Activated naive CD8-positive, alpha-beta T cell treated with anti-CD3 and anti-CD28 coated beads, Interleukin-2, amount 50 U/mL, for 24 hours (primary cell): ENCODE measurements around the gene ACOXL.

Experiments
- ATAC-seq: fragments of 150-1000 bp; cut with Tn5 transposase; one replicate; pipeline ENCODE4 v1.10.0; 2021
- DNase-seq: peaks from one replicate; pipeline ENCODE4 v3.0.0; 2021
- H3K27ac Mint-ChIP-seq: one replicate; pipeline ENCODE4 v1.8.0; 2021; ENCODE audit warnings: mild to moderate bottlenecking, mixed read lengths
- H3K27me3 Mint-ChIP-seq: one replicate; pipeline ENCODE4 v1.8.0; 2021; ENCODE audit warnings: mixed read lengths
- H3K36me3 Mint-ChIP-seq: one replicate; pipeline ENCODE4 v1.8.0; 2021; ENCODE audit warnings: low read depth, mixed read lengths
- H3K4me1 Mint-ChIP-seq: one replicate; pipeline ENCODE4 v1.8.0; 2021; ENCODE audit warnings: mixed read lengths
- H3K4me3 Mint-ChIP-seq: one replicate; pipeline ENCODE4 v1.8.0; 2021; ENCODE audit warnings: mild to moderate bottlenecking, moderate library complexity, mixed read lengths
- H3K9me3 Mint-ChIP-seq: one replicate; pipeline ENCODE4 v1.8.0; 2021; ENCODE audit warnings: mixed read lengths

Gene ACOXL

DNA sequence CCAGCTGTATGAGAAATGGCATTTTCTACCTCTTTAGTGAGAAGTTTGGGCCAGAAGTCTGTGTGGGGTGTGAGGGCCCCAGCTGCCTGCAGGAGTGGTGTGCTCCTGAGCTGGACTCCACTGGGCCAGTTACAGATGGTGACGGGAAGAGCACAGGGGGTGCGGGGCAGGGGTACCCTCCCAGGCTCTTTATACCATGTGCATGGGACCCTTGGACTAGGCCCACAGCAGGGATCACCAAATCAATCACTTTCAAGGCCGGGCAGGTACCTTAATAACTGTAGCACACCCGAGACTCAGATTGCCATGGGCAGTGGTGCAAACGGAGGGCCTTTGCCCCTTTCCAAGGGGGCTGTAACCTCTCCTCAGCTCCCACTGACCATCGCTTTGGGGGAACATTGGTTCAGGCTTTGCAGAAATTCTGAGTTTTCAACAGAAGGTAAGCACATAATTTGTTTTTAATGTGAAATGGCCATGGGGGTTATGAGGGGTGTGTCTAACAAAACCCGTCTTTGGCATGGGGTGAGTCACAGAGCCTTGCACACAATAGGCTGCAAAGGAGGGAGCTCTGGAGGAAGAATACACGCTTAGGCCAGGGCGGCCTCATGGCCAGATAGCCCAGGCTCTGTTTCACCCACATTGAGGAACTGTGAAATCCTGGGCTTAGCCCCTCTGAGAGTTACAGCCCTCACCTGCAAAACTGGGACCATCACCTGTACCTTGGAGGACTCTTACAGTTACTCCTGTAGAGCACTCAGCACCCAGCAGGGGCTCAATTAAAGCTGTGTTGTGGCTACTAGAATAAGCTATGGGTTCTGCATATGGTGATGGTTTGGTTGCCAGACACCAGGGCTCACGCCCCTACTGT lies 247.3 kb downstream of the ACOXL start:
- no peak overlapping the region for H3K4me3 Mint-ChIP-seq
- H3K27me3 Mint-ChIP-seq, result peaks cover 6% of the 10 kb centered on the region
- ATAC-seq (no peak), DNase-seq (no peak)
- no peak overlapping the region for H3K27ac Mint-ChIP-seq
- H3K4me1 Mint-ChIP-seq, result no peaks in the 10 kb centered on the region
- no peaks in the 10 kb centered on the region for H3K36me3 Mint-ChIP-seq
- H3K9me3 Mint-ChIP-seq, result no peaks in the 10 kb centered on the region

DNA sequence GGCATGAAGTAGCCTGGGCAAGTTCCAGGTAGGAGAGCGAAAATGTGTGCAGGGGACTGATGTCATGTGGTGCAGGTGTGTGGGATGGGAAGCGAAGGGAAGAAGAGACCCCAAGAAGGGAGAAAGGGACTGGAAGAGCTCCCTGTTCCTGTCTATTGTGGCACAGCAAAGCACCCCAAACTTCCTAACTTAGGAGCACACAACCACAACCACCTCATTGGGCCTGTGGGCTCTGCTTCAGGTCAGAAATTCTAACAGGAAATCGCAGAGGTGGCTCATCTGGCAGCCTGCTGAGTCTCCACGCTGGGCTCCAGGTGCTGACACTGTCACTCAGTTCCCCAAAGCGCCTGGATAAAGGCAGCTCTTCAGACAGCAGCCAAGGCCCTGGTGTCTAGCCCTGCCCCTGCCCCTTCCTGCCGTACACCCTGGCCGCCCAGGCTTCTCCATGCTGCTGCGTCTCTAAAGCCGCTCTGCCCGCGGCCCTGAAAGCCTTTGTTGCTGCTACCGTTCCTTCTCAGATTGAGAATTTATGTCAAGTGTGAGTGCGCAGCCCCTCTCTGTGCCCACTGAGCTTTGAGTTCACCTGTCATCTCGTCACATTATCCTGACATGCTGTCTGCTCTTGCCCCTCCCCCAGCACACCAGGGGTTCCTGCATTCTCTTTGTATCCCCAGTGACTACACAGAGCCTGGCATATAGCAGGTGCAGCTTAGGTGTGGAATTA lies 248.1 kb downstream of the ACOXL start:
- Mint-ChIP-seq H3K9me3 (no peaks in the 10 kb centered on the region), H3K27ac (no peak overlapping the region), H3K4me3 (no peak overlapping the region), H3K27me3 (peaks cover 6% of the 10 kb centered on the region), H3K36me3 (no peaks in the 10 kb centered on the region), H3K4me1 (no peaks in the 10 kb centered on the region)
- ATAC-seq (no peak), DNase-seq (no peak)

DNA sequence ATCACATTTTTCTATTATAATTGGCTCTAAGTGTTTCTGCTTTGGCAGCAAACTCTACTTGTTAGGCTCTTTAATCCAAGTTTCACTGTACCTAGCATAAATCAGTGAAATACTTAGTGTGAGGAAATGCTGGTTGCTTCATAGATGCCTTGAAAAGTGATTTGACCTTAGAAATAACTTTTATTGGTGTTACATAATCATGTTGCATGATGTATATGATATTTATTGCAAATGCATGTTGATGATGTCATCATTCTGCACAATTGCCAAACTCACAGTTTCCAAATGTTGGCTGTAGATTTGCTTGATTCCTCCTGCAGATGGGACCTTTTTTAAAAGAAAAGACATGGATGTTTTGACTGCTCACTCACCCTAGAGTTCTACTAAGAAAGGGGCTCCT lies 250.8 kb downstream of the ACOXL start:
- Mint-ChIP-seq H3K36me3 (no peaks in the 10 kb centered on the region), H3K4me1 (no peaks in the 10 kb centered on the region), H3K4me3 (no peak overlapping the region), H3K27ac (no peak overlapping the region), H3K27me3 (peaks cover 2% of the 10 kb centered on the region), H3K9me3 (no peaks in the 10 kb centered on the region)
- DNase-seq, result no peak
- no peak for ATAC-seq

DNA sequence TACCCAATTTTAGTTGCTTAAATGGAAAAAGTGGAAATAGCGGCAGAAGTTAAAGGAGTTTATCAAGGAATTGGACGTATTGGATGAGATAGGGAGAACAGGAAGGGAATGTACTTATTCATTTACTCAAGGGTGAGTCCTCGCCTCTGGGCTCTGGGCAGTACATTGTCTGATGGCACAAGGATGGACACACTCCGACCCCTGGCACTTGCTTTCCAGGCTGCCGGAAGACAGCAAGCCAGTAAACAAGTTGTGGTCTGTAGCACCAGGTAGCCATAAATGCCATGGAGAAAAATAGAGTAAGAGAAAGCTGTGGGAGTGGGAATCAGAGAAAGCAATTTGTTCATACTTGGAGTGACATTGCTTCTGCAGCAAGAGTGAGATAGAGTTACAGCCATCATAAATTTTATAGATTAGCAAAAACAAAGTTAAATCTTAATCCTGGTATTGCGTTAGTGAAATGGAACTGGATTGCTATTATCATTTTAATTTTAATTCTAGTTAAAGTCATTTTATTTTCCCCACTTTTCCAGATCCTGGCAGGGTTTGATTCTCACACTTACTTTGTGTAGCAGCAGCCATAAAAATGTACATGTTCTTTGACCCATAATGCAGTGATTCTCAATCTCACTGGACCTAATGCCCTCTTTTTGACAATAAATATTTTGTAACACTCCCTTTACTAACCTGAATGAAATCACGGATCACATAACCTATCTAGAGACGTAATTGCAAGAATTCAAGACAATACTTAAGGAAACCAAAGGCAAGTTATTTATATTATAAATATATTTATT lies 252.5 kb downstream of the ACOXL start:
- H3K4me1 Mint-ChIP-seq, result no peaks in the 10 kb centered on the region
- no peaks in the 10 kb centered on the region for H3K36me3 Mint-ChIP-seq
- no peak overlapping the region for H3K27ac Mint-ChIP-seq
- H3K9me3 Mint-ChIP-seq, result peaks cover 4% of the 10 kb centered on the region
- peaks cover 2% of the 10 kb centered on the region for H3K27me3 Mint-ChIP-seq
- no peak overlapping the region for H3K4me3 Mint-ChIP-seq
- no peak for DNase-seq
- no peak for ATAC-seq

DNA sequence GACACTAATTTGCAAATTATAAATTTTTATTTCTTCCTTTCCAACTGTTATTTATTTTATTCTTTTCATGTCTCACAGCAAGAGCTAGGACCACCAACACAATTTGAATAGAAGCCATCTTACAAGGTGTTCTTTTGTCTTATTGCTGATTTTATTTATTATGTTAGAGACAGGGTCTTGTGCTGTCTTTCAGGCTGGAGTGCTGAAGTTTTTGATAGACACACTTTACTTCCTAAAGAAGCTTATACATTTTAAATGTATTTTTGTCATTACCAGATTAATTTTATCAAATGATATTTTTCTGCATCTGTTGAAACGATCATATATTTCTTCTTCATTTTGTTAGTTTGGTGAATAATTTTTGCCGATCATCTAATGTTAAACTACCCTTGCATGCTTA lies 258.1 kb downstream of the ACOXL start:
- no peak for ATAC-seq
- H3K27me3 Mint-ChIP-seq, result peaks cover 7% of the 10 kb centered on the region

DNA sequence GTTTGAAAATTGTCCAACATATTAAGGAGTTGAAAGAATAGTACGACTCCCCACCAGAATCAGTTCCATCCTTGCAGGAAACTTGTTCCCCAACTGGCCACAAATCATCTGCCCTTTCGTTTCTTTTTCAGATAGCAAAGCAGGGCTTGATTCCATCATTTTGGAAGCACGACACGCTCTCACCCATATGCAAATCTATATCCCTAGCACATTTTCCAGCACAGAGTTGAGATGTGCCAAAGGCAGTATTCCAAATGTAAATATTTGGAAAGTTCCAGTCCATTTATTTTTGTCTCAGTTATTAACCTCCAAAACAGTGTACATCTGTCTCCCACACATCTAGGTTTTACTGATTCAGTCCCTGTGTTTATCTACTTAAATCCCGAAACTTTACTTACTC lies 259.5 kb downstream of the ACOXL start:
- H3K9me3 Mint-ChIP-seq, result peaks cover 12% of the 10 kb centered on the region
- H3K4me3 Mint-ChIP-seq, result no peak overlapping the region
- no peaks in the 10 kb centered on the region for H3K36me3 Mint-ChIP-seq
- H3K4me1 Mint-ChIP-seq, result peaks cover 18% of the 10 kb centered on the region
- DNase-seq, result no peak
- ATAC-seq, result no peak
- H3K27me3 Mint-ChIP-seq, result peaks cover 11% of the 10 kb centered on the region
- H3K27ac Mint-ChIP-seq, result no peak overlapping the region

More for the DNA sequence above, 258.1 kb downstream of the ACOXL start:
- Mint-ChIP-seq H3K4me1 (peaks cover 18% of the 10 kb centered on the region), H3K27ac (no peak overlapping the region), H3K9me3 (peaks cover 12% of the 10 kb centered on the region), H3K4me3 (no peak overlapping the region), H3K36me3 (no peaks in the 10 kb centered on the region)
- no peak for DNase-seq

DNA sequence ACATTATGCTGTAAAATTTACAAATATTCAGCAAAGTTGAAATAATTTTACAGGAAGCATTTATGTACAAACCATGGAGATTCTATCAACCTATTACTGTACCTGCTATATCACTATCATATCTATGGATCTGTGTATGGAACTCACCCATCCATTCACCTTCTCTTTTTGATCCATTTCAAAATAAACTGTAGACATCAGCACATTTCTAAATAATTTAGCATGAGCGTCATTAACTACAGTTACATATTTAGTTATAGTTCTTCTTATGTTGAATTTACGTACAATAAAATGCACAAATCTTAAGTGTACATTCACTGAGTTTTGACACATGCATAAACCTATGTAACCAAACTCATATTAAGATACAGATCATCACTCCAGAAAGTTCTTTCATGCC lies 260.5 kb downstream of the ACOXL start:
- no peak overlapping the region for H3K4me3 Mint-ChIP-seq
- H3K27ac Mint-ChIP-seq, result no peak overlapping the region
- H3K4me1 Mint-ChIP-seq, result peaks cover 18% of the 10 kb centered on the region
- H3K9me3 Mint-ChIP-seq, result peaks cover 12% of the 10 kb centered on the region
- DNase-seq (no peak), ATAC-seq (no peak)
- H3K27me3 Mint-ChIP-seq, result peaks cover 11% of the 10 kb centered on the region
- H3K36me3 Mint-ChIP-seq, result no peaks in the 10 kb centered on the region

DNA sequence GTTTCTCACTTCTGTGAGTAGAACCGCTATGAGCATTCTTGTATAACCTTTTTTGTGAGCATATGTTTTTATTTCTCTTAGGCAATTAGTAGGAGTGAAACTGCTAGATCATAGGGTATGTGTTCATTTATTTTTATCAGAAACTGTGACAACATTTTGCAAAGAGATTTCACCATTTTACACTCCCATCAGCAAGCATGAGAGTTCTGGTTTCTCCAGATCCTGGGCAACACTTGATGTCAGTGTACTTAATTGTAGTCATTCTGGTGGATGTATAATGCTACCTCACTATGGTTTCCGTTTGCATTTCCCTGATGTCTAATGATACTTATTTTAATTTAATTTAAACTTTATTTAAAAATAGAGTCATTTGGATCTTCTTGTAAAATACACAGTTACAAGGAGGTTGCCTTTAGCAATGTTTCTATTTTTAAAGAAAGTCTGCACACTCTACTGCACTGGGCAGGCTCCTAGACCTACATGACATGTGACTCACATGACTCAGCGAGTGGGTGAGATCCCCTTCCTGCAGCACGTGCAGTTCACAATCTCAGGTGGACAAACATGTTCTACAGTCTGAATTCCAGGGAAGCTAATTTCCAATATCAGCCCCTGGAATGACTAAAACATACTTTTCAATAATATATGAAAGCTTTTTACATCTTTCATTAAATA lies 261.3 kb downstream of the ACOXL start:
- Mint-ChIP-seq H3K27ac (no peak overlapping the region), H3K4me1 (peaks cover 18% of the 10 kb centered on the region), H3K9me3 (peaks cover 12% of the 10 kb centered on the region), H3K36me3 (no peaks in the 10 kb centered on the region), H3K27me3 (peaks cover 11% of the 10 kb centered on the region), H3K4me3 (no peak overlapping the region)
- ATAC-seq (peak; percentile 54), DNase-seq (no peak)

DNA sequence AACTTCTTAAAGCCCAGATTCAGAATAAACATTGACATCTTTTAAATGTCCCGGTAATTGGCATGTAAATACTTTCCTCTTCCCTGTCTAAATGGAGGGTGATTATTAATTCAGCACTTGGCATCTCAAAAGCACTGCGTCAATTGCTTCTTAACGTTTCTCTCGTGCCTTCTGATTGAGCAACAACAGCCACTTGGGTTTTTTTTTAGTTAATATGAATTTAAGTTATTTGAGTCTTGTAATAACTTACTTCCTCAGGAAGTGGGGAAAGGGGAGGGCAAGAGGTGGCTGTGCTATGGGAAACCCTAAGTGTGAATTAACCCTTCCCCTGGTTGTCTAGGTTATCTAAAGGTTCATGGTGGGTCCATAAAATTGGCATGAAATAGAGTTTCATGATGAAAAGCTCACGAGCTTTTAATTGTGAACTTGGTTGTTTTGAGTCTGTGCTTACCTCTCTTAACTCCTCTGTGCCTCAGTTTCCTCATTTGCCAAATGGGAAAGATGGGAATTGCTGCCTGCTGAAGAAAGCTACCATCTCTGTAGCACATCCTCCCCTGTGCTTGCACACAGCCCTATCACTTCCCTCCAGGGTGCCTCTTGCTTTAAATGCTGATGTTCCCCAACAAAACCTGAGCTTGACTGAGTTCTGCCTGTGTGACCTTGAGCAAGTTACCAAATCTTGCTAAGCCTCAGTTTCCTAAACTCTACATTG lies 262.0 kb downstream of the ACOXL start:
- DNase-seq, result no peak
- Mint-ChIP-seq H3K36me3 (no peaks in the 10 kb centered on the region), H3K27ac (no peak overlapping the region), H3K9me3 (peaks cover 11% of the 10 kb centered on the region), H3K4me3 (no peak overlapping the region), H3K27me3 (peaks cover 11% of the 10 kb centered on the region), H3K4me1 (peaks cover 18% of the 10 kb centered on the region)
- ATAC-seq, result no peak

DNA sequence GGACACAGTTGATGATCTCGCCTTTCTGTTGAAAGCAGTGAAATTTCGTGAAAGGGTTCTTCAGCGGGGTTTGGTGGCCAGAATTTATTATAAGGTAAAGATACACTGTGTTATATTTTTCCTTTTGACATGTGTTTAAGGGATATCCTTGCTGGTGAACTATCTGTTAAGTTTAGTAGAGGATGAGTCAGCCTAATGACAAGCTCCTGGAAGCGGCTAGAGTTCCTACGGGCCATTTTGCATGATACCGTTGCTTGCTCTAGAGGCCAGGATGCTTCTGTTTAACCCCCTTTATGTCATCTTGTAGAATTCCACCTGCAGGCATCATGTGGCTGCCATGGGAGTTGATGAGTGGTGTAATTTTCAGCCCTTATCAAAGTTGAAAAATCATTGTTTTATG lies 263.5 kb downstream of the ACOXL start:
- H3K36me3 Mint-ChIP-seq, result no peaks in the 10 kb centered on the region
- peaks cover 13% of the 10 kb centered on the region for H3K27me3 Mint-ChIP-seq
- H3K27ac Mint-ChIP-seq, result no peak overlapping the region
- peaks cover 8% of the 10 kb centered on the region for H3K9me3 Mint-ChIP-seq
- H3K4me3 Mint-ChIP-seq, result no peak overlapping the region
- H3K4me1 Mint-ChIP-seq, result peaks cover 18% of the 10 kb centered on the region
- ATAC-seq (no peak), DNase-seq (no peak)

DNA sequence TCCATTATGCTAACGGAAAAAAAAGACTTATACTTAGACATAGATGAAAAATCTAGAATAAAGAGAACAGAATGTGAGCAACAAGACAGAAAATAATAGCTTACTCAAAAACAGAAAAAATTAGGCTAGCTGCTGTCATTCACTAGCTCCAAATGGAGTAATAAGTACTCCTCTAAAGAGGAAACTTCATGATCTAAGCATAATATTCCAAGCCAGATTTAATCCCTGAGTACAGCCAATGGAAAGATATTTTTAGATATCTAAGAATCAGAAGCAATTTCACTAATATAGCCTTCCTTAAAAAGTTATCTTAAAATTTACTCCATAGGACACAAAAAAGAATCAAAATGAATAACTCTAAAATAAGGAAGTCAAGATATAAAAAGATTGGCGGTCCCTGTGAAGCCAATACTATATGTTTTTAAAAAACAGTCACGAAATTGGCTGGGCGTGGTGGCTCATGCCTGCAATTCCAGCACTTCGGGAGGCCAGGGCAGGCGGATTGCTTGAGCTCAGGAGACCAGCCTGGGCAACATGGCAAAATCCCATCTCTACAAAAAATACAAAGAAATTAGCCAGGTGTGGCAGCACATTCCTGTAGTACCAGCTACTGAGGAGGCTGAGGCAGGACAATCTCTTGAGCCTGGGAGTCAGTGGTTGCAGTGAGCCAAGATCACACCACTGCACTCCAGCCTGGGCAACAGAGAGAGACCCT lies 265.1 kb downstream of the ACOXL start:
- ATAC-seq, result no peak
- H3K27ac Mint-ChIP-seq, result no peak overlapping the region
- no peak for DNase-seq
- H3K27me3 Mint-ChIP-seq, result peaks cover 18% of the 10 kb centered on the region
- H3K4me1 Mint-ChIP-seq, result peaks cover 18% of the 10 kb centered on the region
- no peaks in the 10 kb centered on the region for H3K36me3 Mint-ChIP-seq
- H3K4me3 Mint-ChIP-seq, result no peak overlapping the region
- H3K9me3 Mint-ChIP-seq, result peaks cover 8% of the 10 kb centered on the region

DNA sequence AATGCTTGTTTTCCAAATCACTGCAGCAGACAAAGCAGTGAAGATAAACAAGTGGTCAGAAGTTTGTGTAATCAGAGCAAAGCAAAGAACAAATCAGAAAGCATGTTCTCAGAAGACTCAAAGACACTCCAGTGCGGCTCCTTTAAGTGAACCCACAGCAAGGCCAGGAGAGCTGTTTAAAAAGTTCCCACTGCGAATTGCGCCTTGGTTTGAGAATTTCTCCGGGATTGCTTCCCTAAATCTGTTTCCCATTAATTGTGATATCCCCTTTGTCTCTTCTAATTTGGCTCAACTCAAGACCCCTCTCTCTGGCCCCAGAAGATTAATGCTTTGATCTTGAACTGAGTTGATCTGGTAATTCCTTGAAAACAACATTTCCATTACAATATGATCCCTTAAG lies 265.9 kb downstream of the ACOXL start:
- Mint-ChIP-seq H3K4me3 (no peak overlapping the region), H3K36me3 (no peaks in the 10 kb centered on the region), H3K9me3 (peaks cover 8% of the 10 kb centered on the region), H3K27ac (no peak overlapping the region), H3K4me1 (peaks cover 13% of the 10 kb centered on the region), H3K27me3 (peaks cover 21% of the 10 kb centered on the region)
- ATAC-seq, result no peak
- no peak for DNase-seq

DNA sequence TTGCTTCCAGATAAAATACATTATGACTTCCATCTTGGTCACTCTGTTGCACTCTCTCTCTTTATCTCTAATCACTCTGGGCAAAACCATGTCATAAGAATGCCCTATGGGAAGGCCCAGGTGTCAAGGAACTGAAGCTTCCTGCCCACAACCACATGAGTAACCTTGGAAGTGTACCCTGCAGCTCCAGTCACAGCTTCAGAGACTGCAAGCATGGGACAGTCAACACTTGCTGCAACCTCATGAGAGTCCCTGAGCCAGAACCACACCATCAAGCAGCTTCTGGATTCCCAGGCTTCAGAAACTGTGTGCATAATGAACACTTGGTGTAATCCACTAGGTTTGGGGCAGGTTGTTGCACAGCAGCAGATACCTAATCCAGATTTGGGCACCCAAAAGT lies 267.3 kb downstream of the ACOXL start:
- DNase-seq (no peak), ATAC-seq (no peak)
- H3K27me3 Mint-ChIP-seq, result peaks cover 23% of the 10 kb centered on the region
- peaks cover 3% of the 10 kb centered on the region for H3K4me1 Mint-ChIP-seq
- no peak overlapping the region for H3K4me3 Mint-ChIP-seq
- H3K36me3 Mint-ChIP-seq, result no peaks in the 10 kb centered on the region
- peaks cover 11% of the 10 kb centered on the region for H3K9me3 Mint-ChIP-seq
- H3K27ac Mint-ChIP-seq, result no peak overlapping the region
